BLaER1 (cell line): ENCODE results near the gene KIAA0825.

Source experiments
- H3K27ac ChIP-seq: shearing (Covaris generic); formaldehyde crosslinking; 2 replicates; pipeline ENCODE4 v1.8.1; 2022
- H3K27me3 ChIP-seq: shearing (Covaris generic); formaldehyde crosslinking; 2 replicates; pipeline ENCODE4 v1.8.1; 2022
- H3K36me3 ChIP-seq: shearing (Covaris generic); formaldehyde crosslinking; 2 replicates; pipeline ENCODE4 v1.8.1; 2022
- H3K4me1 ChIP-seq: shearing (Covaris generic); formaldehyde crosslinking; 2 replicates; pipeline ENCODE4 v1.8.1; 2022
- H3K4me2 ChIP-seq: shearing (Covaris generic); formaldehyde crosslinking; 2 replicates; pipeline ENCODE4 v1.8.1; 2022
- H3K4me3 ChIP-seq: shearing (Covaris generic); formaldehyde crosslinking; 2 replicates; pipeline ENCODE4 v1.8.1; 2022
- H3K9ac ChIP-seq: shearing (Covaris generic); formaldehyde crosslinking; 2 replicates; pipeline ENCODE4 v1.8.1; 2022
- H3K9me3 ChIP-seq: shearing (Covaris generic); formaldehyde crosslinking; 2 replicates; pipeline ENCODE4 v1.8.1; 2022
- H4K20me1 ChIP-seq: shearing (Covaris generic); formaldehyde crosslinking; 2 replicates; pipeline ENCODE4 v1.8.1; 2022
- Cebpa-rat ChIP-seq: shearing (Covaris generic); IDR thresholded peaks from 2 replicates; pipeline ENCODE4 v1.8.1; 2022

KIAA0825 gene

DNA sequence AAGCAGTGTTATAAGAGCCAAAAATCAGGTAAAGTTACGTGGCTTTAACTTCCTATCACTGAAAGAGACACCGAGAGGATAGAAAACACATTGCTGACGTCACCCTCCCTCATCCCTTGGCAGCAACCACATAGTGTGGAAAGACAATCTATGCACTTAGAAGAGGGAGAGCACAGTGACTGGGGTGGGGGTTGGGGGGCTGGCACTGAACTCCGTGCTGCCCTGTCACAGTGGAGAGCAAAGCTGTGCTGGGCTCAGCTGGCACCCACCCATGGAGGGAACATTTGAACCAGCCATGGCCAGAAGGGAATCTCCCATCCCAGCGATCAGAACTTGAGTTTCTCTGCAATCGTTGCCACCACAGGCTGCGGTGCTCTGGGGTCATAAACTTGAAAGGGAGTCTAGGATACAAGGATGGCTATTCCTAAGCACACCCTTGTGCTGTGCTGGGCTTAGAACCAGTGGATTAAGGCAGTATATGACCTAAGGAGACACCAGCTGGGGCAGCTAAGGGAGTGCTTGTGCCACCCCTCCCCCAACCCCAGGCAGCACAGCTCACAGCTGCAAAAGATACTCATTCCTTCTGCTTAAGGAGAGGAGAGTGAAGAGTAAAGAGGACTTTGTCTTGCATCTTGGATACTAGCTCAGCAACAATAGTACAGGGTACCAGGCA lies 73.4 kb downstream of the KIAA0825 start:
- Histone ChIP-seq H3K9ac (no peak overlapping the region), H3K4me2 (peak overlapping the region; percentile 22), H4K20me1 (no peaks in the 10 kb centered on the region), H3K27me3 (no peaks in the 10 kb centered on the region), H3K27ac (no peak overlapping the region), H3K36me3 (peaks cover 6% of the 10 kb centered on the region; the same call in 1 of the 2 replicates), H3K4me3 (no peak overlapping the region), H3K9me3 (peaks cover 44% of the 10 kb centered on the region), H3K4me1 (peaks cover 27% of the 10 kb centered on the region)
- TF ChIP-seq Cebpa-rat: no peak

DNA sequence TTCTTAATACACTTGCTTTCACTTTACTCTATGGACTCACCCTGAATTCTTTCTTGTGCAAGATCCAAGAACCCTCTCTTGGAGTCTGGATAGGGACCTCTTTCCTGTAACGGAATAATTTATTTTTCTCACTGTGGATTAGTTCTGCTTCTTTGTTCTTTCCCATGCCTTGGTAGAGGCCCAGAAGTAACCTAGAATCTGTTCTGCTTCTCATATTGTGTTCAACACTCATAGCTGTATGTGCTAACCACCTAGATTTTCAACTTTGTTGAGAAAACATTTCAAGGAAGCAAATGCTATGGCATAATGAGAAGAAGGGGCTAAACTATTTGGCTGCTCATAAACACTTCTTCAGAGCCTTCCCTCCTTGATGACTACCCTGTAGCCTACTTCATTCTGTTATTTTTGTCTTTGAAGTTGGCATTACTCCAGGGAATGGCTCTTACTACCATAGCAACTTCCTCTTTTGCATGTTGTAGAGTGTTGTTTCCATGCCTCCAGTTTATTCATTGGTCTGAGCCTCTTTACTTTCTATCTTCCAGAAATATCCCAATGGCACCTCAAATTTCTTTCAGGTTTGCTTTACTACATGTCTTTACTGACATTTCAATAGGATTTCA lies 74.3 kb downstream of the KIAA0825 start:
- peaks cover 5% of the 10 kb centered on the region; the same call in 1 of the 2 replicates for H3K36me3 ChIP-seq
- H3K27me3 ChIP-seq: no peaks in the 10 kb centered on the region
- H3K9me3 ChIP-seq: peaks cover 50% of the 10 kb centered on the region
- no peak overlapping the region for H3K9ac ChIP-seq
- no peak overlapping the region for H3K27ac ChIP-seq
- peaks cover 27% of the 10 kb centered on the region for H3K4me1 ChIP-seq
- peak overlapping the region; percentile 22 for H3K4me2 ChIP-seq
- H4K20me1 ChIP-seq: no peaks in the 10 kb centered on the region
- TF ChIP-seq Cebpa-rat: no peak
- H3K4me3 ChIP-seq: no peak overlapping the region

GRCh38 chr5:94540856-94541494 lies 77.4 kb downstream of the KIAA0825 start:
- H4K20me1 ChIP-seq: no peaks in the 10 kb centered on the region
- H3K36me3 ChIP-seq: peaks cover 5% of the 10 kb centered on the region; the same call in 1 of the 2 replicates
- H3K4me1 ChIP-seq: peaks cover 23% of the 10 kb centered on the region
- no peak overlapping the region for H3K4me2 ChIP-seq
- no peak overlapping the region for H3K9ac ChIP-seq
- peaks cover 60% of the 10 kb centered on the region for H3K9me3 ChIP-seq
- no peak overlapping the region for H3K4me3 ChIP-seq
- no peaks in the 10 kb centered on the region for H3K27me3 ChIP-seq
- no peak for TF ChIP-seq Cebpa-rat
- H3K27ac ChIP-seq: no peak overlapping the region

DNA sequence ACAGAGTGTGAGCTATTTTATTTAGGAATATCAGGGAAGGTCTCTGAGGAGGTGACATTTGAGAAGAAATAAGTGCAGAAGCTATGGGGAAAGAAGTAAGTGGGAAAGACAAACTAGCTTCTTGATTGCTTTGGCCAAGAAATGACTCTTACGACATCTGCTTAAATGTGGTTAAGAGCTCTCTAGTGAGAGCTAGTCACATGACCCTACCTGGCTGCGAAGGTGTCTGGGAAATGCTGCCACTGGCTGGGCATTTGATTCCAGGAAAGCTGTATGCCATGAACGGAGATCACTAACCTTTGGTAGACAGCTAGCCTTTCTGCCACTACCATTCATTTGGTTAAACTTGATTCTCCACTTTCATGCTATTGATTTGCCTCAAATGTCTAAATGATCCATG lies 80.1 kb downstream of the KIAA0825 start:
- Histone ChIP-seq H3K9me3 (peaks cover 55% of the 10 kb centered on the region), H3K27me3 (no peaks in the 10 kb centered on the region), H4K20me1 (no peaks in the 10 kb centered on the region), H3K27ac (no peak overlapping the region), H3K4me2 (no peak overlapping the region), H3K9ac (no peak overlapping the region), H3K4me1 (no peaks in the 10 kb centered on the region), H3K36me3 (peaks cover 5% of the 10 kb centered on the region; the same call in 1 of the 2 replicates), H3K4me3 (no peak overlapping the region)
- no peak for TF ChIP-seq Cebpa-rat

DNA sequence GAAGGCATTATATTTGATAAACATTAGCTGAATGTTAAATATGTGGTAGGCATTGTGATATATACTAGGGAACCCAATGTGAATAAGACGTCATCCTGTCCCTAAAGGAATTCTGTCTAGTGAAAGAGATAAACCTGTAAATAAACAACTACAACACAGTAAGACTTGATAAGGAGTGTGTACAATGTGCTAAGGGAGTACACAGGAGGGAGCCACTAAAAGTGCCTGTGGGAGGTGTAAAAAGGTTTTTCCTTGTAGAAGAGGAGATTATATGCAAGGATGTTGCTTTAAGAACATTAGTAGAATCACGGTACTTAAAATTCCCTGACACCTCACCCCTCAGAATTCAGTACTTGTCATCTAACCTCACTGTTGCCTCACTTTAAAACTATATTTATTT lies 91.7 kb downstream of the KIAA0825 start:
- Histone ChIP-seq H3K9me3 (no peaks in the 10 kb centered on the region), H3K9ac (no peak overlapping the region), H3K36me3 (no peaks in the 10 kb centered on the region), H3K27me3 (no peaks in the 10 kb centered on the region), H3K4me2 (no peak overlapping the region), H4K20me1 (no peaks in the 10 kb centered on the region), H3K27ac (no peak overlapping the region), H3K4me1 (no peaks in the 10 kb centered on the region), H3K4me3 (no peak overlapping the region)
- TF ChIP-seq Cebpa-rat: no peak

DNA sequence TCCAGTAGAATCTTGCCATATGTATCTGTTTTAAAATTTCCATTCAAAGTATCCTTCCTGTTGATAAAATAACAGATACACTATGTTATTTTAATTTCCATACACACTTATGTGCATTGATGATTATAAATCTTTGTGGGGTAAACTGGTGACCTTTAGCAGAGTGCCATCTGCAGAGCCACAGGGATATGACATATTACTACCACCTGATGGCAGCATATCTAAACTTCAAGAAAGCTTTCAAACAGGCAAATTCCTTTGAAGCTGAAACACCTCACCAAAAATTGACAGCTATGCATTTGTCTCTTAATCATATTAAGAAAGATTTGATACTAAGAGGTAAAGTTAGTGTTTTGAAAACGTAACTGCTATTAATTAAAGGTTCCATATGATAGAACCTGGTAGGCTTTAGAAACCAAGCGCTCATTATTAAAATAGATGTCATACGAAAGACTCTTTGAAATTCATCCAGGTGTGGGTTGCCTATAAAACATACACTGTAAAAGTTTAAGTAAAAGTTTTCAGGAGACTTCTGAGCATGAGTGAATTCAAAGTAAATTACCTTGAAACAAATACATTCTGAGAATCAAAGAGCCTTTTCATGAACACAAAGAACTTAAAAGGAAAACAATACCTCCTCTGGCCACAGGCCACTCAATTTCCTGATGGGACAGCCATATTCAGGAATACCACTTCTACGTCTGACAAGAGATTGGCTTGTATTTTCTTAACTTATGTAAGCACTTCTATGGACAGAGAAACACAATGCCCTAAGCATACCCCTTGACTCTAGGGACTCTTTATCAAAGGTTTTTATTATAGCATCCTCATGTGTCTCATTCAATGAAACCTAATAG lies 93.3 kb downstream of the KIAA0825 start:
- no peak overlapping the region for H3K27ac ChIP-seq
- no peak overlapping the region for H3K9ac ChIP-seq
- H3K36me3 ChIP-seq: no peaks in the 10 kb centered on the region
- H3K27me3 ChIP-seq: no peaks in the 10 kb centered on the region
- H3K9me3 ChIP-seq: no peaks in the 10 kb centered on the region
- no peak overlapping the region for H3K4me3 ChIP-seq
- TF ChIP-seq Cebpa-rat: no peak
- H3K4me1 ChIP-seq: no peaks in the 10 kb centered on the region
- H4K20me1 ChIP-seq: no peaks in the 10 kb centered on the region
- H3K4me2 ChIP-seq: no peak overlapping the region

DNA sequence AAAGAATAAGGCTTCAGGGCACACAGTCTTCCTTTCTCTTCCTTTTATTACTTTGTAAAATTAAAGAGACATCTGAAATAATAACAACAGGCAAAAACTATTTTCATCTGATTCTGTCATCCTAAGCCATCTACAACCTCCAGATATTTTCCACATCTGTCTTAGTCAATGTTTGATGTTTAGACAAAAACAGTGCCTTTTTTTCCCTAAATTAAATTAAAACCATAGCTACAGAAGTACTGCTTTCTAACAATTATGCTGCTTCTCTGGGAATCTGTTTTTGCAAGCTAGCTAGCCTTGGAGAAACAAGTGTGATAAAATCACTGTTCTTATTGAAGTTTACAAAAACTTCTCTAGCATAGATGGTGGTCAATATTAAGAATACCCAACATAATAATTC lies 95.4 kb downstream of the KIAA0825 start:
- H3K4me2 ChIP-seq: no peak overlapping the region
- TF ChIP-seq Cebpa-rat: no peak
- H3K36me3 ChIP-seq: no peaks in the 10 kb centered on the region
- no peaks in the 10 kb centered on the region for H3K9me3 ChIP-seq
- no peak overlapping the region for H3K4me3 ChIP-seq
- no peaks in the 10 kb centered on the region for H3K4me1 ChIP-seq
- H3K9ac ChIP-seq: no peak overlapping the region
- no peak overlapping the region for H3K27ac ChIP-seq
- H3K27me3 ChIP-seq: no peaks in the 10 kb centered on the region
- no peaks in the 10 kb centered on the region for H4K20me1 ChIP-seq

- H3K27ac ChIP-seq: no peak overlapping the region
- H4K20me1 ChIP-seq: no peaks in the 10 kb centered on the region
- no peak overlapping the region for H3K9ac ChIP-seq
- H3K27me3 ChIP-seq: no peaks in the 10 kb centered on the region
- no peak overlapping the region for H3K4me2 ChIP-seq
- H3K9me3 ChIP-seq: no peaks in the 10 kb centered on the region
- H3K36me3 ChIP-seq: no peaks in the 10 kb centered on the region
- TF ChIP-seq Cebpa-rat: no peak
- H3K4me1 ChIP-seq: no peaks in the 10 kb centered on the region
- H3K4me3 ChIP-seq: no peak overlapping the region
Measured at GRCh38 chr5:94522117-94522516, 96.3 kb downstream of the KIAA0825 start.

GRCh38 chr5:94517490-94518488 lies 100.6 kb downstream of the KIAA0825 start:
- Histone ChIP-seq H3K4me3 (no peak overlapping the region), H3K4me2 (no peak overlapping the region), H3K27me3 (no peaks in the 10 kb centered on the region), H3K9me3 (no peaks in the 10 kb centered on the region), H3K36me3 (no peaks in the 10 kb centered on the region), H3K4me1 (no peaks in the 10 kb centered on the region), H3K9ac (no peak overlapping the region), H3K27ac (no peak overlapping the region), H4K20me1 (no peaks in the 10 kb centered on the region)
- TF ChIP-seq Cebpa-rat: no peak
